Thyroid gland (tissue), 4 donors: ENCODE data around the gene GCK.

Source experiments
- POLR2A ChIP-seq, 2 donors: fragments of 450-650 bp; IDR thresholded peaks; one replicate each; pipeline ENCODE4 v1.6.1; 2017; ENCODE audit warnings: antibody characterized with exemption in 2 of 2, mild to moderate bottlenecking in 2 of 2, moderate library complexity in 1 of 2
- TF ChIP-seq, protein P1 (sequence below), 6 experiments: fragments of 200-600 bp in 3 of 6; fragments of 450-650 bp in 3 of 6; sonication (generic) in 3 of 6; IDR thresholded peaks; one replicate each; pipeline ENCODE4 v1.5.1; 2016 to 2019; ENCODE audit warnings: antibody characterized with exemption in 6 of 6, mild to moderate bottlenecking in 2 of 6, inconsistent platforms in 1 of 6, moderate library complexity in 1 of 6

DNA sequence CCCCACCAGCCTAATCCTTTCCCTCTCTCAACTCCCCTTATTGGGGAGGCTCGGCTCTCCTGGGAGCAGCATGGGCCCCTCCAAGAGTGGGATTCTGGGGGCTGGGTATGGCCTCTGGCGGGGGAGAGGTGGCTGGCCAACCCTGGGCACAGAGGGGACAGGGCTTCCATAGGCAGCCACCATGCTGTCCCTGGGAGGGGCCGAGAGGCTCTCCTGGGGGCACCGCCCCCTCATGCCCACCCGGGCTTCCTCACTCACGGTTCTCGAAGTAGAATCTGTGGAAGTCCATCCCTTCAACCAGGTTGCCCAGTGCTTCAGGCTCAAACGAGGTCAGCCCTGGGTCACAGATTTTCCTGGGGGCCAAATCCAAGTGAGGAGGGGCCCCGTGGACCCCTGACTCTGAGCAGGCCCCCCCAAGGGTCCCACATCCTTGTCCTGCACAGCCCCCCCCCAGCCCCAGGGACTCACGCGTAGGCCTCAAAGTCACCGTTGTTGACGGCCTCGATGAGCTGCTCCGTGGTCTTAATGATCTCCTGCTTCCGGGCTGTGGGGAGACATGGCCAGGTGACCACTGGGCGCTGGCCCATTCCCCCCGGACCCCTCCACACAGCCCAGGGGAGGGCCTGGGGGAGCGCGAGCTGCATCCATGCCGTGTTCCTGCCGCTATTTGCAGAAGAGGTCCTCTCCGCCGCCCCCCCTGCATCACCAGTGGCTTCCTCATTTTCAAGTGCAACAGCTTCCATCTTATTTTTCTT is 31.3 kb upstream of the GCK start:
- TF ChIP-seq, protein P1, sequence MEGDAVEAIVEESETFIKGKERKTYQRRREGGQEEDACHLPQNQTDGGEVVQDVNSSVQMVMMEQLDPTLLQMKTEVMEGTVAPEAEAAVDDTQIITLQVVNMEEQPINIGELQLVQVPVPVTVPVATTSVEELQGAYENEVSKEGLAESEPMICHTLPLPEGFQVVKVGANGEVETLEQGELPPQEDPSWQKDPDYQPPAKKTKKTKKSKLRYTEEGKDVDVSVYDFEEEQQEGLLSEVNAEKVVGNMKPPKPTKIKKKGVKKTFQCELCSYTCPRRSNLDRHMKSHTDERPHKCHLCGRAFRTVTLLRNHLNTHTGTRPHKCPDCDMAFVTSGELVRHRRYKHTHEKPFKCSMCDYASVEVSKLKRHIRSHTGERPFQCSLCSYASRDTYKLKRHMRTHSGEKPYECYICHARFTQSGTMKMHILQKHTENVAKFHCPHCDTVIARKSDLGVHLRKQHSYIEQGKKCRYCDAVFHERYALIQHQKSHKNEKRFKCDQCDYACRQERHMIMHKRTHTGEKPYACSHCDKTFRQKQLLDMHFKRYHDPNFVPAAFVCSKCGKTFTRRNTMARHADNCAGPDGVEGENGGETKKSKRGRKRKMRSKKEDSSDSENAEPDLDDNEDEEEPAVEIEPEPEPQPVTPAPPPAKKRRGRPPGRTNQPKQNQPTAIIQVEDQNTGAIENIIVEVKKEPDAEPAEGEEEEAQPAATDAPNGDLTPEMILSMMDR (IDR thresholded peaks at IDR 0.05): no peak
- TF ChIP-seq POLR2A (IDR thresholded peaks at IDR 0.05): no peak
